GM12878 (cell line): ENCODE measurements around the gene CDC14B. TPM values are rescaled to one million over a fixed set of nuclear protein-coding genes. Genes with fewer than 3 reads are reported as not detected.

Experiments used
- CBFB ChIP-seq: IDR thresholded peaks from 2 replicates; pipeline ENCODE4 v1.6.1; 2016; ENCODE audit warnings: antibody characterized with exemption, low read depth
- CREB1 ChIP-seq: IDR thresholded peaks from 2 replicates; pipeline ENCODE4 v1.6.1; 2012; ENCODE audit warnings: low read depth, mild to moderate bottlenecking, inconsistent platforms
- EED ChIP-seq: sonication (generic); IDR thresholded peaks from 2 replicates; pipeline ENCODE4 v1.6.1; 2016; ENCODE audit warnings: antibody characterized with exemption, low read depth
- EP300 ChIP-seq, 2 experiments: fragments of 150-350 bp in 1 of 2; IDR thresholded peaks; 2 replicates each; pipeline ENCODE4 v1.6.1; 2011 to 2012; ENCODE audit warnings: low read depth in 2 of 2, low read length in 2 of 2, borderline replicate concordance in 1 of 2, improper control_type of control experiment in 1 of 2, inconsistent platforms in 1 of 2; ENCODE audit not compliant: control insufficient read depth in 1 of 2
- GABPA ChIP-seq: IDR thresholded peaks from 2 replicates; pipeline ENCODE4 v1.6.1; 2014; ENCODE audit warnings: antibody characterized with exemption, low read depth, mild to moderate bottlenecking, inconsistent platforms
- GATAD2B ChIP-seq: fragments of 450-650 bp; conservative IDR thresholded peaks from 2 replicates; pipeline ENCODE4 v1.6.1; 2017; ENCODE audit warnings: low read depth, mild to moderate bottlenecking, moderate library complexity
- IRF3 ChIP-seq: fragments of 450-650 bp; IDR thresholded peaks from 2 replicates; pipeline ENCODE4 v1.6.1; 2014; ENCODE audit warnings: mild to moderate bottlenecking
- MEF2A ChIP-seq: IDR thresholded peaks from 2 replicates; pipeline ENCODE4 v1.6.1; 2011; ENCODE audit warnings: low read depth, mild to moderate bottlenecking, low read length, moderate library complexity; ENCODE audit not compliant: insufficient read depth
- NFYB ChIP-seq: IDR thresholded peaks from 2 replicates; pipeline ENCODE4 v1.6.1; 2011; ENCODE audit warnings: low read depth, mild to moderate bottlenecking, low read length, improper control_type of control experiment, moderate library complexity; ENCODE audit not compliant: insufficient read depth
- NRF1 ChIP-seq: conservative IDR thresholded peaks from 2 replicates; pipeline ENCODE4 v1.6.1; 2011; ENCODE audit warnings: mild to moderate bottlenecking, low read depth, low read length, improper control_type of control experiment
- PML ChIP-seq: IDR thresholded peaks from 2 replicates; pipeline ENCODE4 v1.6.1; 2012; ENCODE audit warnings: low read length, inconsistent platforms
- RB1 ChIP-seq: fragments of 450-650 bp; formaldehyde crosslinking; IDR thresholded peaks from 2 replicates; pipeline ENCODE4 v1.6.1; 2017; ENCODE audit warnings: mild to moderate bottlenecking, borderline replicate concordance
- RCOR1 ChIP-seq: conservative IDR thresholded peaks from 2 replicates; pipeline ENCODE4 v1.6.1; 2012; ENCODE audit warnings: low read depth, low read length, improper control_type of control experiment
- SKIL ChIP-seq: fragments of 450-650 bp; IDR thresholded peaks from 2 replicates; pipeline ENCODE4 v1.6.1; 2017; ENCODE audit warnings: mild to moderate bottlenecking, low read depth, inconsistent platforms; ENCODE audit not compliant: poor library complexity, severe bottlenecking
- YY1 ChIP-seq: IDR thresholded peaks from 2 replicates; pipeline ENCODE4 v1.6.1; 2011; ENCODE audit warnings: low read depth, mild to moderate bottlenecking, low read length
- ZNF384 ChIP-seq: IDR thresholded peaks from 2 replicates; pipeline ENCODE4 v1.6.1; 2012; ENCODE audit warnings: low read depth, mild to moderate bottlenecking, low read length, improper control_type of control experiment, borderline replicate concordance
- polyA plus RNA-seq, 11 experiments: library from polyadenylated mRNA; depleted of rRNA in 4 of 11; unstranded in 6 of 11; stranded (reverse) in 5 of 11; fragments of >200 nt; fragmentation: Nextera tagmentation in 4 of 11; fragmentation: Illumina TruSeq in 1 of 11; extraction: Ambion mirVana in 4 of 11; extraction: Trizol in 1 of 11; gene quantifications; 1 replicate in 1 of 11; 2 replicates in 10 of 11; pipeline versions ENCODE4 v1.2.1 to v1.2.3, GENCODE V29; 2011 to 2016; ENCODE audit warnings: inconsistent platforms in 2 of 11, missing spikeins in 2 of 11, low read depth in 1 of 11
- total RNA-seq, 4 experiments: library from RNA; depleted of rRNA in 3 of 4; stranded (reverse); fragments of >200 nt in 3 of 4; fragmentation: Illumina TruSeq in 1 of 4; extraction: Trizol in 1 of 4; gene quantifications; 2 replicates each; pipeline versions ENCODE4 v1.2.1 to v1.2.3, GENCODE V29; 2013 to 2021
- TF ChIP-seq, protein P1 (sequence below): fragments of 450-650 bp; IDR thresholded peaks from 2 replicates; pipeline ENCODE4 v1.6.1; 2016; ENCODE audit warnings: mild to moderate bottlenecking
- TF ChIP-seq, protein P2 (sequence below): fragments of 450-650 bp; IDR thresholded peaks from 2 replicates; pipeline ENCODE4 v1.6.1; 2017; ENCODE audit warnings: mild to moderate bottlenecking, moderate library complexity

Gene CDC14B
- total and polyA plus RNA-seq, 10 of the 15 experiments (the other 5 are each of a cell fraction or from before 2014, with no cell fraction given) = 3.7 to 11.7 (median 6.2) TPM

DNA sequence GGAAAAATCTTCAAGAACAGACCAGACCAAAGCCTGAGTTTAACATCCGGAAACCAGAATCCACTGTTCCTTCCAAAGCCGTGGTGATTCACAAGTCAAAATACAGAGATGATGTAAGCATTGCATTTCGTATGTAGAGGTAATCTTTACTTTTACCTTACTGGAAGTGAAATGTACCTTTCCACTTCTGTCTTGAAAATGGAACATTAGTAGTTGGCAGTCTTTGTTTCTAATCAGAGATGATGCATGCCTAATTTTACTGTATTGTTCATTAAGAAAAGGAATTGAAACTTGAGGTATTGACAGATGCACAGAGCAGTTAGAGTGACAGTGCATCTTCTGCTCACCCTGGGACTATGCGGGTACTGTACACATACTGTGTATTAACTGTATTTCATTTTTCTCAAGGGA, 135.1 kb downstream of the CDC14B start (continued):
- TF ChIP-seq MEF2A = 0 out of 2 replicates have a peak, but pooled peaks have one; percentile 42
- no peak for TF ChIP-seq YY1
- no peak for TF ChIP-seq CBFB
- TF ChIP-seq ZNF384 = no peak
- no peak for TF ChIP-seq RB1
- TF ChIP-seq RCOR1 = 0 out of 2 replicates have a peak, but pooled peaks have one; percentile 52
- TF ChIP-seq NRF1 = no peak
- TF ChIP-seq IRF3 = no peak
- no peak; the same call in 1 of the 2 replicates for TF ChIP-seq EED
- 0 out of 2 replicates have a peak, but pooled peaks have one; percentile 10 for TF ChIP-seq CREB1
- TF ChIP-seq, protein P1, sequence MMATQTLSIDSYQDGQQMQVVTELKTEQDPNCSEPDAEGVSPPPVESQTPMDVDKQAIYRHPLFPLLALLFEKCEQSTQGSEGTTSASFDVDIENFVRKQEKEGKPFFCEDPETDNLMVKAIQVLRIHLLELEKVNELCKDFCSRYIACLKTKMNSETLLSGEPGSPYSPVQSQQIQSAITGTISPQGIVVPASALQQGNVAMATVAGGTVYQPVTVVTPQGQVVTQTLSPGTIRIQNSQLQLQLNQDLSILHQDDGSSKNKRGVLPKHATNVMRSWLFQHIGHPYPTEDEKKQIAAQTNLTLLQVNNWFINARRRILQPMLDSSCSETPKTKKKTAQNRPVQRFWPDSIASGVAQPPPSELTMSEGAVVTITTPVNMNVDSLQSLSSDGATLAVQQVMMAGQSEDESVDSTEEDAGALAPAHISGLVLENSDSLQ = peak; percentile 95
- TF ChIP-seq, protein P2, sequence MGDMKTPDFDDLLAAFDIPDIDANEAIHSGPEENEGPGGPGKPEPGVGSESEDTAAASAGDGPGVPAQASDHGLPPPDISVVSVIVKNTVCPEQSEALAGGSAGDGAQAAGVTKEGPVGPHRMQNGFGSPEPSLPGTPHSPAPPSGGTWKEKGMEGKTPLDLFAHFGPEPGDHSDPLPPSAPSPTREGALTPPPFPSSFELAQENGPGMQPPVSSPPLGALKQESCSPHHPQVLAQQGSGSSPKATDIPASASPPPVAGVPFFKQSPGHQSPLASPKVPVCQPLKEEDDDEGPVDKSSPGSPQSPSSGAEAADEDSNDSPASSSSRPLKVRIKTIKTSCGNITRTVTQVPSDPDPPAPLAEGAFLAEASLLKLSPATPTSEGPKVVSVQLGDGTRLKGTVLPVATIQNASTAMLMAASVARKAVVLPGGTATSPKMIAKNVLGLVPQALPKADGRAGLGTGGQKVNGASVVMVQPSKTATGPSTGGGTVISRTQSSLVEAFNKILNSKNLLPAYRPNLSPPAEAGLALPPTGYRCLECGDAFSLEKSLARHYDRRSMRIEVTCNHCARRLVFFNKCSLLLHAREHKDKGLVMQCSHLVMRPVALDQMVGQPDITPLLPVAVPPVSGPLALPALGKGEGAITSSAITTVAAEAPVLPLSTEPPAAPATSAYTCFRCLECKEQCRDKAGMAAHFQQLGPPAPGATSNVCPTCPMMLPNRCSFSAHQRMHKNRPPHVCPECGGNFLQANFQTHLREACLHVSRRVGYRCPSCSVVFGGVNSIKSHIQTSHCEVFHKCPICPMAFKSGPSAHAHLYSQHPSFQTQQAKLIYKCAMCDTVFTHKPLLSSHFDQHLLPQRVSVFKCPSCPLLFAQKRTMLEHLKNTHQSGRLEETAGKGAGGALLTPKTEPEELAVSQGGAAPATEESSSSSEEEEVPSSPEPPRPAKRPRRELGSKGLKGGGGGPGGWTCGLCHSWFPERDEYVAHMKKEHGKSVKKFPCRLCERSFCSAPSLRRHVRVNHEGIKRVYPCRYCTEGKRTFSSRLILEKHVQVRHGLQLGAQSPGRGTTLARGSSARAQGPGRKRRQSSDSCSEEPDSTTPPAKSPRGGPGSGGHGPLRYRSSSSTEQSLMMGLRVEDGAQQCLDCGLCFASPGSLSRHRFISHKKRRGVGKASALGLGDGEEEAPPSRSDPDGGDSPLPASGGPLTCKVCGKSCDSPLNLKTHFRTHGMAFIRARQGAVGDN = no peak
- no peak for TF ChIP-seq SKIL
- TF ChIP-seq EP300 (IDR thresholded peaks at IDR 0.05; ENCODE audit: borderline replicate concordance in 1 of 2, control insufficient read depth in 1 of 2, low read depth in 2 of 2, low read length in 2 of 2) = peak in 1 of 2 experiments; percentile 76; a peak in 2 of 4 replicates
- no peak for TF ChIP-seq NFYB
- no peak for TF ChIP-seq GABPA
- no peak for TF ChIP-seq GATAD2B
- no peak for TF ChIP-seq PML
